HG02981 (cell line): ENCODE results near the gene KIF3B.
"Not testable (repeated sequence)": the region's sequence is repeated elsewhere in the genome, so short reads cannot be mapped to it uniquely, and the experiment has no call there.

Source experiments
- ATAC-seq: cut with Tn5 transposase; IDR thresholded peaks from one replicate; pipeline ENCODE4 v1.9.1; 2021; ENCODE audit warnings: mild to moderate bottlenecking, moderate library complexity; ENCODE audit not compliant: unreplicated experiment

The KIF3B gene

GRCh38 chr20:32246208-32246607, 31.2 kb upstream of the KIF3B start:
- ATAC-seq, result not testable (repeated sequence)

GRCh38 chr20:32248043-32248442, 29.4 kb upstream of the KIF3B start:
- no peak for ATAC-seq

- no peak for ATAC-seq
Measured at GRCh38 chr20:32249030-32249738, 28.3 kb upstream of the KIF3B start.

- no peak for ATAC-seq
Measured at GRCh38 chr20:32251470-32251869, 26.0 kb upstream of the KIF3B start.

- ATAC-seq, result no peak
Measured at GRCh38 chr20:32252189-32252588, 25.3 kb upstream of the KIF3B start.

- ATAC-seq, result not testable (repeated sequence)
Measured at GRCh38 chr20:32260973-32261372, 16.5 kb upstream of the KIF3B start.

- ATAC-seq, result no peak
Measured at GRCh38 chr20:32261644-32262043, 15.8 kb upstream of the KIF3B start.

GRCh38 chr20:32263398-32263954, 14.0 kb upstream of the KIF3B start:
- ATAC-seq, result no peak

- no peak for ATAC-seq
Measured at GRCh38 chr20:32271620-32272019, 5.8 kb upstream of the KIF3B start.

GRCh38 chr20:32274359-32274758, 3.1 kb upstream of the KIF3B start:
- no peak for ATAC-seq

- not testable (repeated sequence) for ATAC-seq
Measured at GRCh38 chr20:32275163-32275562, 2.3 kb upstream of the KIF3B start.

- peak; percentile 53 for ATAC-seq
Measured at GRCh38 chr20:32278199-32278643, 770 bp downstream of the KIF3B start.

- no peak for ATAC-seq
Measured at GRCh38 chr20:32281711-32282110, 4.3 kb downstream of the KIF3B start.

GRCh38 chr20:32282461-32282860, 5.0 kb downstream of the KIF3B start:
- ATAC-seq, result no peak

- ATAC-seq, result no peak
Measured at GRCh38 chr20:32285082-32285620, 7.7 kb downstream of the KIF3B start.

- peak; percentile 70 for ATAC-seq
Measured at GRCh38 chr20:32285621-32286371, 8.3 kb downstream of the KIF3B start.

- ATAC-seq, result no peak
Measured at GRCh38 chr20:32287231-32287638, 9.8 kb downstream of the KIF3B start.

GRCh38 chr20:32288225-32288849, 10.9 kb downstream of the KIF3B start:
- ATAC-seq, result no peak

- not testable (repeated sequence) for ATAC-seq
Measured at GRCh38 chr20:32289299-32289660, 11.8 kb downstream of the KIF3B start.

- ATAC-seq, result no peak
Measured at GRCh38 chr20:32289661-32290431, 12.4 kb downstream of the KIF3B start.

GRCh38 chr20:32291166-32291565, 13.7 kb downstream of the KIF3B start:
- no peak for ATAC-seq
